Subcutaneous abdominal adipose tissue (tissue), 5 donors: ENCODE measurements around the gene ABCC5.

Experiments
- H3K27ac ChIP-seq: one replicate; pipeline ENCODE4 v1.7.0; 2013; ENCODE audit warnings: low read depth, mild to moderate bottlenecking, inconsistent platforms, low read length, moderate library complexity
- H3K27me3 ChIP-seq, 5 donors: one replicate each; pipeline ENCODE4 v1.7.0; 2013; ENCODE audit warnings: low read length in 5 of 5, inconsistent platforms in 1 of 5; ENCODE audit not compliant: control insufficient read depth in 5 of 5, insufficient read depth in 4 of 5
- H3K36me3 ChIP-seq, 5 donors: one replicate each; pipeline ENCODE4 v1.7.0; 2013; ENCODE audit warnings: low read length in 5 of 5; ENCODE audit not compliant: control insufficient read depth in 5 of 5, insufficient read depth in 5 of 5
- H3K4me1 ChIP-seq, 5 donors: one replicate each; pipeline ENCODE4 v1.7.0; 2013; ENCODE audit warnings: low read length in 5 of 5, mild to moderate bottlenecking in 3 of 5, moderate library complexity in 1 of 5; ENCODE audit not compliant: control insufficient read depth in 5 of 5, insufficient read depth in 5 of 5
- H3K4me3 ChIP-seq, 5 donors: one replicate each; pipeline ENCODE4 v1.7.0; 2013; ENCODE audit warnings: low read length in 5 of 5, low read depth in 1 of 5
- H3K9ac ChIP-seq, 5 donors: one replicate each; pipeline ENCODE4 v1.7.0; 2013; ENCODE audit warnings: low read length in 5 of 5, mild to moderate bottlenecking in 4 of 5, moderate library complexity in 3 of 5
- H3K9me3 ChIP-seq, 5 donors: one replicate each; pipeline ENCODE4 v1.7.0; 2013; ENCODE audit warnings: low read length in 5 of 5; ENCODE audit not compliant: control insufficient read depth in 5 of 5
- donor health status: healthy.
- donor health status: healthy.
- donor health status: healthy.
- donor health status: healthy.
- donor health status: healthy.

The ABCC5 gene

GRCh38 chr3:183981990-183982644 lies 35.6 kb downstream of the ABCC5 start:
- H3K4me1 ChIP-seq: no peaks in the 10 kb centered on the region
- no peak overlapping the region for H3K27ac ChIP-seq
- no peaks in the 10 kb centered on the region for H3K9me3 ChIP-seq
- no peak overlapping the region for H3K9ac ChIP-seq
- H3K27me3 ChIP-seq: no peaks in the 10 kb centered on the region
- peaks cover 20 to 69% (median 45%) of the 10 kb centered on the region in 5 donors for H3K36me3 ChIP-seq
- no peak overlapping the region for H3K4me3 ChIP-seq

- Histone ChIP-seq H3K4me3 (no peak overlapping the region), H3K4me1 (peaks cover 0 to 3% (median 0%) of the 10 kb centered on the region in 5 donors), H3K9me3 (no peaks in the 10 kb centered on the region), H3K36me3 (peaks cover 9 to 64% (median 41%) of the 10 kb centered on the region in 5 donors), H3K9ac (no peak overlapping the region), H3K27me3 (no peaks in the 10 kb centered on the region), H3K27ac (no peak overlapping the region)
These were observed 37.3 kb downstream of the ABCC5 start for GRCh38 chr3:183980403-183980802.

- Histone ChIP-seq H3K27me3 (no peaks in the 10 kb centered on the region), H3K9me3 (no peaks in the 10 kb centered on the region), H3K4me1 (peaks cover 0 to 3% (median 0%) of the 10 kb centered on the region in 5 donors), H3K36me3 (peaks cover 2 to 38% (median 20%) of the 10 kb centered on the region in 5 donors), H3K9ac (no peak overlapping the region), H3K4me3 (no peak overlapping the region), H3K27ac (no peak overlapping the region)
These were observed 41.6 kb downstream of the ABCC5 start for GRCh38 chr3:183975981-183976662.

GRCh38 chr3:183968666-183969245 lies 48.9 kb downstream of the ABCC5 start:
- Histone ChIP-seq H3K36me3 (peaks cover 18 to 82% (median 58%) of the 10 kb centered on the region in 5 donors), H3K27me3 (no peaks in the 10 kb centered on the region), H3K27ac (no peak overlapping the region), H3K9me3 (no peaks in the 10 kb centered on the region), H3K4me1 (no peaks in the 10 kb centered on the region), H3K4me3 (no peak overlapping the region), H3K9ac (no peak overlapping the region)

- H3K27me3 ChIP-seq: no peaks in the 10 kb centered on the region
These were observed 50.0 kb downstream of the ABCC5 start for GRCh38 chr3:183967693-183968092.

GRCh38 chr3:183966361-183966791 lies 51.3 kb downstream of the ABCC5 start:
- H3K9me3 ChIP-seq: no peaks in the 10 kb centered on the region
- H3K36me3 ChIP-seq: peaks cover 18 to 84% (median 63%) of the 10 kb centered on the region in 5 donors
- no peaks in the 10 kb centered on the region for H3K4me1 ChIP-seq
- no peak overlapping the region for H3K27ac ChIP-seq
- H3K4me3 ChIP-seq: no peak overlapping the region
- H3K27me3 ChIP-seq: no peaks in the 10 kb centered on the region
- H3K9ac ChIP-seq: no peak overlapping the region

More at GRCh38 chr3:183967693-183968092, 50.0 kb downstream of the ABCC5 start:
- H3K36me3 ChIP-seq: peaks cover 18 to 93% (median 66%) of the 10 kb centered on the region in 5 donors
- H3K4me3 ChIP-seq: no peak overlapping the region
- no peak overlapping the region for H3K9ac ChIP-seq
- no peaks in the 10 kb centered on the region for H3K4me1 ChIP-seq
- H3K27ac ChIP-seq: no peak overlapping the region
- no peaks in the 10 kb centered on the region for H3K9me3 ChIP-seq

GRCh38 chr3:183962807-183963206 lies 54.9 kb downstream of the ABCC5 start:
- H3K4me3 ChIP-seq: no peak overlapping the region
- no peaks in the 10 kb centered on the region for H3K27me3 ChIP-seq
- peaks cover 22 to 85% (median 69%) of the 10 kb centered on the region in 5 donors for H3K36me3 ChIP-seq
- H3K9me3 ChIP-seq: no peaks in the 10 kb centered on the region
- H3K4me1 ChIP-seq: no peaks in the 10 kb centered on the region
- H3K9ac ChIP-seq: no peak overlapping the region
- H3K27ac ChIP-seq: no peak overlapping the region

GRCh38 chr3:183959214-183959613 lies 58.5 kb downstream of the ABCC5 start:
- H3K27me3 ChIP-seq: no peaks in the 10 kb centered on the region
- no peak overlapping the region for H3K9ac ChIP-seq
- peaks cover 19 to 68% (median 49%) of the 10 kb centered on the region in 5 donors for H3K36me3 ChIP-seq
- H3K4me3 ChIP-seq: no peak overlapping the region
- no peak overlapping the region for H3K27ac ChIP-seq
- no peaks in the 10 kb centered on the region for H3K9me3 ChIP-seq
- no peaks in the 10 kb centered on the region for H3K4me1 ChIP-seq

GRCh38 chr3:183958775-183959174 lies 58.9 kb downstream of the ABCC5 start:
- Histone ChIP-seq H3K4me1 (no peaks in the 10 kb centered on the region), H3K4me3 (no peak overlapping the region), H3K9me3 (no peaks in the 10 kb centered on the region), H3K9ac (no peak overlapping the region), H3K27ac (no peak overlapping the region), H3K36me3 (peaks cover 17 to 65% (median 45%) of the 10 kb centered on the region in 5 donors), H3K27me3 (no peaks in the 10 kb centered on the region)

- Histone ChIP-seq H3K27me3 (no peaks in the 10 kb centered on the region), H3K4me3 (no peak overlapping the region), H3K36me3 (peaks cover 17 to 64% (median 39%) of the 10 kb centered on the region in 5 donors), H3K9me3 (no peaks in the 10 kb centered on the region), H3K27ac (no peak overlapping the region), H3K9ac (no peak overlapping the region), H3K4me1 (no peaks in the 10 kb centered on the region)
These were observed 59.5 kb downstream of the ABCC5 start for GRCh38 chr3:183958226-183958625.
